Skin of body (tissue), 2 donors: ENCODE data around the gene TREH. TPM values are rescaled to one million over a fixed set of nuclear protein-coding genes. Genes with fewer than 3 reads are reported as not detected.

Experiments
- DNase-seq: peaks from one replicate; lab custom pipeline; 2025; lab: John Stamatoyannopoulos, UW
- total RNA-seq: library from RNA; depleted of rRNA; stranded (reverse); fragments of >200 nt; gene quantifications from one replicate; pipeline ENCODE4 v1.2.3, GENCODE V29; 2014

TREH gene
- total RNA-seq, 1 donor from 2014 or later, result not detected

DNA sequence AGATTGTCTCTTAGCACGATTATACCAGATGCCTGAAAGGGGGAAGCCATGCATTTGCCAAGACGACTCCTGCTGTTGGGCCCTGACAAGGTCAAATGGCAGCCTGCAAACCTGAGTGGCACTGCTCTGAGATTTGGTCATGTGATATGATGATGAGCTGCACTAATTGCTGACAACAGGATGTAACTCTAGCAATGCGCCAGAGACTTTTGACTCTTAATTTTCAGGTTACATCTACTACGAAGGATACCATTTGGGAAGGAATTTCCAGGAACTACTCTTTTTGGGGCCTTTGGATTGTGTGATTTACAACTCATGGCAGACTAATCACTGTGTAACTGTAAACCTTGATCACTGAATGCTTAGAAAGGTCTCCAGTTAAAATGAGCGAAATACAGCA is 13.1 kb downstream of the TREH start:
- no peak for DNase-seq

GRCh38 chr11:118663902-118664301 is 15.5 kb downstream of the TREH start:
- no peak for DNase-seq

DNA sequence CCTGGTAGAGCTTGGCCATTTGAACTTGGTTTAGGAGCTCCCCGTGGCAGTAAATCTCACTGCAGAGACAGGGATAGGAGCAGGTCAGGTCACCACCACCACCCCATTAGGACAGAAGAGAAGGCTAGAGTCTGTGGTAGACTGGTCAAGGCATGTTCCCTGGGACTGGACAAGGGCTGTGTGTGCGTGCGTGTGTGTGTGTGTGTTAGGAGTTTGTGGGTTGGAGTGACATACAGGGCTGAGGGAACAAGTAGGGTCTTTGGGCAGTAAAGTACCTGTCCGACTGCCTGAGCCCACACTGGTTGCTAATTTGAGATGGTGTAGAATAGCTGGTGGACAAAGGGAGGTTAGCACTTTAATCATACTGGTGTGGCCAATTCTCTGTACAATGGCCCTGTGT is 16.1 kb downstream of the TREH start:
- DNase-seq, result no peak

- no peak for DNase-seq
Observed at GRCh38 chr11:118662401-118663271, 16.8 kb downstream of the TREH start.

- DNase-seq, result no peak
Observed at GRCh38 chr11:118661425-118662301, 17.8 kb downstream of the TREH start.

- no peak for DNase-seq
Observed at GRCh38 chr11:118660681-118661424, 18.6 kb downstream of the TREH start.

DNA sequence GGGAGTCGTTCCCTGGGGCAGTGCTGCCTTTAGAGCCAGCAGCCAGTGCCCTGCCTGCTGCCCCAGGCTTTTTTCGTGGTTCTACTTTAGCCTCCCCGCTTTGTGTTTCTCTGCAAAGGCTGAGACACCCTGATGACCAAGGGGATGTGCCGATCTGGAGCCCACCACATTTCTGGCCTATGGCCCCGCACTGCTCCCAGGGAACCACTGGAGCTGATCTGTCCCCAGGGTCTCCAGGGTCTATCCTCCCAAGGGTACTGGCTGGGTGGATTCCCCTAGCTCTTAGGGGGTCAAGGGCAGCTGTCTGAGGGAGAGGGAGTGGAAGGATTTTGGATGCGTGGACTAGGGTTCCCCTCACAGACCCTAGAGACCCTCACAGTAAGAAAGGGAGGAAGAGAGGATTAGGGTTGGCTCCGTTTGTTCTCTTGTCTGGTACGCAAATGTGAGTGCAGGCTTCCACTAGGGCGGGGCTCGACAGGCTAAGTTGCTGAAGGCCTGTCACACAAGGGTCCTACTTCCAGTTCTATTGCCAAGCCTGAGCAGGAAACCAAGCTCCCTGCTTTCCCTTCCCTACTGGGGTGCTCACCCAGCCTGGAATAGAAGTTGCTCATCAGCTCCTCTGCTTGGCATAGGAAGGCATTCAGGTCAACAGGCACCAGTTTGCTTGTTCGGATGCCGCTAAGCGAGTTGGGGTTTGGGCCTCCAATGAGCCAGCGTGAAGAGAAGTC is 19.3 kb downstream of the TREH start:
- no peak for DNase-seq

- DNase-seq, result peak; percentile 38
Observed at GRCh38 chr11:118659314-118659952, 20.0 kb downstream of the TREH start.

DNA sequence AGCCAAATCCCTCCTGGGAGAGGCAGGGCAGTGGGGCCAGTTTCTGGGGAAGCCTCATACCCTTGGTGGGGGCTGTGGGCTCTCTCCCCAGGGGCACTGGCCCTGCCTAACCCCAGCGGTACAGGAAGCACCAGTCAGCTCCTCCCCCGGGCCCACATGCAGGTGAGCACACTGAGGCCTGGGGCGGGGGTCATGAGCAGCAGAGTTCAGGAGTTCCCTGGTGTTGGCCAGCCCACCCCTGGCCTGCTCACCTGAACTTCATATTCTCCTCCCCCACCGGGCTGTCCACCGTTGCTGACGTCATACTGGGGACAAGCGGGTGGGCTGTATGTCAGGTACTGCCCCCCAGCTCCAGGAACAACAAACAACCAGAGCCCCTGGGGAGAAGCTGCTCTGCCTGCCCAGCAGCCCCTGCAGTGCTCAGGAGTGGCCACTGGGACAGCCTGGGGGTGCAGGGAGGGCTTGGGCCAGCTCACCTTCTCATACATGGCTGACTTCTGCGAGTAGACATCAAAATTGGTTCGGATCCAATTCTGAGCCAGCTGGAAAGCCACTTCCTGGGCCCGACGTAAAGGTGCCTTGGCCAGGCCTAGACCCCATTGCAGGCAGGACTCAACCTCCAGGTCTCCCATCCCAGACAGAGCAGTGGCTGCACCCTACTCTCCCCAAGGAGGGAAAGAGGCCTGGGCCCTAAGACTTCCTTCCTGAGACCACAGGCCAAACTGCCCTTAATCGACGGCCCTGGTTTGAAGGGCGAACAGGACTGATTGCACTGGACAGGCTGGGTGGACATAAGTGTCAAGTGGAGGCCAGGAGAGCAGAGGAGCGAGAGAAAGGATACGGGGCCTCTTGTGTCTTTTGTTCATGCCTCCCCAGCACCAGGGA is 20.8 kb downstream of the TREH start:
- no peak for DNase-seq

DNA sequence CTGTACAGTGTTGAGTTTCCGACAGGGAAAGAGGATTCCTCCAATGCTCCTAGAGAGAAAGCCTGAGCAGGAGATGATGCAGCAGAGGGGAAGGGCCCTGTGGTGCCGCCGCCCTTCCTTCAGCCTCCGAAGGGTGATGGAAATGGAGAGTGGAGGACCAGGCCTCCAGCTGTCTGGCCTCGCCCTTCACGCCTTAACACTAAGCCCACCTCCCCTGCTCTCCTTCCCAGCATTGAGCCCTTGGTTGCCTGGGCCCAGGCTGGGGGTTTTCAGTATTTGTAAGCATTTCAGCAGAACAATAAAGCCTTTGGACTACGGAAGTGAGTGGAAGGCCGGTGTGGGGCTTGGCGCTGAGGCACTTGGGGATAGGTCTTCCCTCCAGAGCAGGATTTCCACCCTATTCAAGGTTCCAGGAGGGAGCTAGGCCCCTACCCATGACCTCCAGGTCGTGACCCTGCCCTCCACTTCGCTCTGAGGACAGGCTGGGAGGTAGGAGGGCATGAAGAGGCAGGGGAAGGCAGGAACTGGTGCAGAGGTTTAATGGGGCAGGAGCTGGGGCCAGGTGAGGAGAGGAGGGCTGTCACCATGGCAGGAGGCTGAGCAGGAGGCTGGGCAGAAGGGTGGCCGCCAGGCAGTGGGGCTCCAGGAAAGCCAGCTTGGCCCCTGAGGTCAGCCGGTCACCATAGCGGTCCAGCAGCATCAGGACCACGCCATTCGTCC is 21.6 kb downstream of the TREH start:
- no peak for DNase-seq

GRCh38 chr11:118657238-118657637 is 22.2 kb downstream of the TREH start:
- no peak for DNase-seq

DNA sequence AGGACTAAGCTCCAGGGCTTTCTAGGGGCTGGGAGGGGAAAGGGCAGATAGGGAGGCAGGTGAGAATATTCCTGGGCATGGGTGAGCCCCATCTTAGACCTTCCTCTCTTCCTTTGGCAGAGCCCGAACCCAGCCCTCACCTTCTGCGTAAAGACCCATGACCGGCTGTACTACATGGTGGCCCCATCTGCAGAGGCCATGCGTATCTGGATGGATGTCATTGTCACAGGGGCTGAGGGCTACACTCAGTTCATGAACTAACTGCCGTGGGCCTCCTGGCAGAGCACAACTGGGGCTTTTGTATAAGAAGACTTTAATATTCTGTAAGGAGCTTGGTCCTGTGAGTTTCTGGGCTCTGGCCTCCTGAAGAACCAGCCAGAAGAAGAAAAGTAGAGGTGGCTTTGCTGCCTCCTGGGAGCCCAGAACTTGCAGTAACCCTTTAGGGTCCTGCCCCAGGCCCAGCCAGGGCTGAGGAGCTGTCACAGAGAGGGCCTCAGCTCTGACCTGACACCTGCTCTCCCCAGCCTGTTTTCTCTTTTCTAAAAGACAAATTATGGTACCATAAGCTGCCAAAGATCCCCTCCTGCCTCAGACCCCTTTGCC is 22.8 kb downstream of the TREH start:
- DNase-seq, result no peak

- no peak for DNase-seq
Observed at GRCh38 chr11:118655486-118656190, 23.8 kb downstream of the TREH start.

GRCh38 chr11:118653684-118654390 is 25.6 kb downstream of the TREH start:
- DNase-seq, result no peak

GRCh38 chr11:118652681-118653181 is 26.7 kb downstream of the TREH start:
- DNase-seq, result no peak

- no peak for DNase-seq
Observed at GRCh38 chr11:118651820-118652219, 27.6 kb downstream of the TREH start.

DNA sequence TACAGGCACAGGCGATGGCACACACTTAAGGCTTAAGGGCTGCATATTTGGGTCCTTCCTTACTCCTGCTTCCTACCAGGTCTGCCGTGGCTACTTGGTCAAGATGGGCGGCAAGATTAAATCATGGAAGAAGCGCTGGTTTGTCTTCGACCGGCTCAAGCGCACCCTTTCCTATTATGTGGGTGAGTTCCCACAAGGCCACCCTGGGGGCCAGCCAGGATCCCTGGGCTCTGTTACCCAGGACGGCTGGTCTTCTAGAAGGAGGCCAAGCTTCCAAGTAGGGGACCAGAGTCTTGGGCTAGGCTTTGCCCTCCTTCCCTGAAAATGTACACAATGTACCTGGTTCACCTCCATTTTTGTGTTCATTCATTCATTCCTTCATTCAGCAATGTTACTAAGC is 29.1 kb downstream of the TREH start:
- DNase-seq, result no peak
